SK-N-SH treated with all-trans-retinoic acid at 6 μM for 48 hours (cell line): ENCODE results near the gene APBA2.

Source experiments
- ATAC-seq: fragments of 200-7000 bp; cut with Tn5 transposase; 3 replicates; pipeline ENCODE4 v1.9.1; 2020; ENCODE audit warnings: mild to moderate bottlenecking, moderate library complexity
- ARNTL ChIP-seq: fragments of 450-650 bp; formaldehyde crosslinking; IDR thresholded peaks from 2 replicates; pipeline ENCODE4 v1.5.0; 2020; ENCODE audit warnings: low read depth, mild to moderate bottlenecking, moderate library complexity, borderline replicate concordance
- BACH2 ChIP-seq: fragments of 250-450 bp; sonication (Bioruptor Pico); IDR thresholded peaks from 2 replicates; pipeline ENCODE4 v1.9.0; 2021; ENCODE audit warnings: mild to moderate bottlenecking, borderline replicate concordance
- CREB5 ChIP-seq: fragments of 250-450 bp; sonication (Bioruptor Pico); IDR thresholded peaks from 2 replicates; pipeline ENCODE4 v1.5.1; 2020; ENCODE audit warnings: low read depth, mild to moderate bottlenecking, moderate library complexity
- CSDC2 ChIP-seq: fragments of 250-450 bp; sonication (Bioruptor Pico); IDR thresholded peaks from 2 replicates; pipeline ENCODE4 v1.5.0; 2020; ENCODE audit warnings: mild to moderate bottlenecking, moderate library complexity
- CSRNP3 ChIP-seq: fragments of 250-450 bp; sonication (Bioruptor Pico); IDR thresholded peaks from 2 replicates; pipeline ENCODE4 v1.5.1; 2021; ENCODE audit warnings: mild to moderate bottlenecking, moderate library complexity
- ESRRG ChIP-seq: fragments of 250-450 bp; sonication (Bioruptor Pico); IDR thresholded peaks from 2 replicates; pipeline ENCODE4 v1.6.1; 2021; ENCODE audit warnings: mild to moderate bottlenecking
- GLIS3 ChIP-seq: fragments of 250-450 bp; sonication (Bioruptor Pico); IDR thresholded peaks from 2 replicates; pipeline ENCODE4 v1.5.0; 2020; ENCODE audit warnings: mild to moderate bottlenecking, moderate library complexity
- ISL1 ChIP-seq: fragments of 250-450 bp; sonication (Bioruptor Pico); IDR thresholded peaks from 2 replicates; pipeline ENCODE4 v2.1.2; 2022; ENCODE audit warnings: mild to moderate bottlenecking, moderate library complexity
- OSR1 ChIP-seq: fragments of 250-450 bp; sonication (Bioruptor Pico); IDR thresholded peaks from 2 replicates; pipeline ENCODE4 v1.8.0; 2022; ENCODE audit warnings: moderate library complexity, mild to moderate bottlenecking, inconsistent platforms
- PPARA ChIP-seq: fragments of 250-450 bp; sonication (Bioruptor Pico); IDR thresholded peaks from 2 replicates; pipeline ENCODE4 v1.5.0; 2020; ENCODE audit warnings: mild to moderate bottlenecking, borderline replicate concordance
- RARB ChIP-seq: fragments of 250-450 bp; sonication (Bioruptor Pico); IDR thresholded peaks from 2 replicates; pipeline ENCODE4 v1.8.0; 2021; ENCODE audit warnings: mild to moderate bottlenecking, moderate library complexity
- SNAI2 ChIP-seq: fragments of 250-450 bp; sonication (Bioruptor Pico); IDR thresholded peaks from 2 replicates; pipeline ENCODE4 v1.5.0; 2020; ENCODE audit warnings: mild to moderate bottlenecking, moderate library complexity
- TCF4 ChIP-seq: fragments of 250-450 bp; sonication (Bioruptor Pico); IDR thresholded peaks from 2 replicates; pipeline ENCODE4 v1.8.0; 2021; ENCODE audit warnings: mild to moderate bottlenecking, moderate library complexity, borderline replicate concordance
- TOX ChIP-seq: fragments of 250-450 bp; sonication (Bioruptor Pico); IDR thresholded peaks from 2 replicates; pipeline ENCODE4 v1.8.0; 2021; ENCODE audit warnings: mild to moderate bottlenecking, moderate library complexity, borderline replicate concordance
- ZC3H10 ChIP-seq: fragments of 250-450 bp; sonication (Bioruptor Pico); IDR thresholded peaks from 2 replicates; pipeline ENCODE4 v1.5.1; 2021; ENCODE audit warnings: mild to moderate bottlenecking, moderate library complexity
- ZFP3 ChIP-seq: fragments of 250-450 bp; sonication (Bioruptor Pico); IDR thresholded peaks from 2 replicates; pipeline ENCODE4 v1.5.0; 2020; ENCODE audit warnings: mild to moderate bottlenecking, moderate library complexity
- ZFP30 ChIP-seq: fragments of 450-650 bp; formaldehyde crosslinking; IDR thresholded peaks from 2 replicates; pipeline ENCODE4 v1.5.0; 2022; ENCODE audit warnings: mild to moderate bottlenecking, moderate library complexity
- ZNF565 ChIP-seq: fragments of 450-650 bp; formaldehyde crosslinking; conservative IDR thresholded peaks from 2 replicates; pipeline ENCODE4 v1.5.0; 2020; ENCODE audit warnings: low read depth, mild to moderate bottlenecking, moderate library complexity
- ZNF70 ChIP-seq: fragments of 450-650 bp; formaldehyde crosslinking; IDR thresholded peaks from 2 replicates; pipeline ENCODE4 v1.5.0; 2020; ENCODE audit warnings: mild to moderate bottlenecking, moderate library complexity
- ZNF8 ChIP-seq: fragments of 450-650 bp; formaldehyde crosslinking; IDR thresholded peaks from 2 replicates; pipeline ENCODE4 v1.5.0; 2020; ENCODE audit warnings: mild to moderate bottlenecking, moderate library complexity
- TF ChIP-seq, protein P1 (sequence below): fragments of 250-450 bp; sonication (Bioruptor Pico); IDR thresholded peaks from 2 replicates; pipeline ENCODE4 v1.8.0; 2020; ENCODE audit warnings: mild to moderate bottlenecking, moderate library complexity, borderline replicate concordance
- TF ChIP-seq, protein P2 (sequence below): fragments of 250-450 bp; sonication (Bioruptor Pico); IDR thresholded peaks from 2 replicates; pipeline ENCODE4 v1.5.0; 2020; ENCODE audit warnings: mild to moderate bottlenecking, moderate library complexity

APBA2 gene

DNA sequence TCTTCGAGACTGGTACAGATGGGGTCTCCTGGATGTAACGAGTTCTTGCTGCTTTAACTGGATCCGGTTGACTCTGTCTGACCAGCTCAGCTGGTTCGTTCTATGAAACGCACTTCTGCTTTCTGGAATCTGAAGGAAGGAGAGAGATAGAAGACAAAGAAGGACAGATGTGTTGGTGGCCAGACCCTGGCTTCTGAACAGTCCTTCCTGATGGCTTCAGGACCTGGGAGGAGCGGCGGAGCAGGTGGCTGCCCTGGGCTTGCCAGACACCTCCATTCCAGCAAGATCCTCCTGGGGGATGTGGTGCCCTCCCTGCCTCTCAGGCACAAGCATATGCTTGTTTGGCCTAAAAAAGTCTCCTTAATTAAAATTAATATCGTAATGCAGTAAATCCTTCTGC, 99.9 kb downstream of the APBA2 start:
- no peak for ATAC-seq
- TF ChIP-seq ZFP30 (CRISPR knock-in tag) (no peak), RARB (CRISPR knock-in tag) (no peak), ZFP3 (CRISPR knock-in tag) (no peak), BACH2 (no peak), OSR1 (CRISPR knock-in tag) (no peak), ARNTL (CRISPR knock-in tag) (no peak), CSDC2 (CRISPR knock-in tag) (no peak), PPARA (CRISPR knock-in tag) (no peak), ZNF565 (CRISPR knock-in tag) (no peak), GLIS3 (no peak), CSRNP3 (CRISPR knock-in tag) (no peak), ISL1 (CRISPR knock-in tag) (no peak), SNAI2 (CRISPR knock-in tag) (no peak), CREB5 (CRISPR knock-in tag) (no peak), ESRRG (CRISPR knock-in tag) (no peak), ZNF70 (CRISPR knock-in tag) (no peak), TOX (CRISPR knock-in tag) (no peak), TCF4 (CRISPR knock-in tag) (no peak)
- TF ChIP-seq, protein P1, sequence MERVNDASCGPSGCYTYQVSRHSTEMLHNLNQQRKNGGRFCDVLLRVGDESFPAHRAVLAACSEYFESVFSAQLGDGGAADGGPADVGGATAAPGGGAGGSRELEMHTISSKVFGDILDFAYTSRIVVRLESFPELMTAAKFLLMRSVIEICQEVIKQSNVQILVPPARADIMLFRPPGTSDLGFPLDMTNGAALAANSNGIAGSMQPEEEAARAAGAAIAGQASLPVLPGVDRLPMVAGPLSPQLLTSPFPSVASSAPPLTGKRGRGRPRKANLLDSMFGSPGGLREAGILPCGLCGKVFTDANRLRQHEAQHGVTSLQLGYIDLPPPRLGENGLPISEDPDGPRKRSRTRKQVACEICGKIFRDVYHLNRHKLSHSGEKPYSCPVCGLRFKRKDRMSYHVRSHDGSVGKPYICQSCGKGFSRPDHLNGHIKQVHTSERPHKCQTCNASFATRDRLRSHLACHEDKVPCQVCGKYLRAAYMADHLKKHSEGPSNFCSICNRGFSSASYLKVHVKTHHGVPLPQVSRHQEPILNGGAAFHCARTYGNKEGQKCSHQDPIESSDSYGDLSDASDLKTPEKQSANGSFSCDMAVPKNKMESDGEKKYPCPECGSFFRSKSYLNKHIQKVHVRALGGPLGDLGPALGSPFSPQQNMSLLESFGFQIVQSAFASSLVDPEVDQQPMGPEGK (CRISPR knock-in tag), result no peak

- TF ChIP-seq RARB (CRISPR knock-in tag), result no peak
- ATAC-seq, result no peak
Measured at GRCh38 chr15:28986108-28986507, 100.3 kb downstream of the APBA2 start.

GRCh38 chr15:28986726-28987125, 101.0 kb downstream of the APBA2 start:
- no peak for ATAC-seq

More at GRCh38 chr15:28986726-28987125, 101.0 kb downstream of the APBA2 start:
- no peak for TF ChIP-seq TOX (CRISPR knock-in tag)
- TF ChIP-seq SNAI2 (CRISPR knock-in tag), result no peak
- no peak for TF ChIP-seq ZNF70 (CRISPR knock-in tag)
- TF ChIP-seq ZNF565 (CRISPR knock-in tag), result no peak
- TF ChIP-seq OSR1 (CRISPR knock-in tag), result no peak
- no peak for TF ChIP-seq BACH2
- no peak for TF ChIP-seq ZFP30 (CRISPR knock-in tag)
- no peak for TF ChIP-seq ZC3H10 (CRISPR knock-in tag)
- TF ChIP-seq TCF4 (CRISPR knock-in tag), result no peak
- TF ChIP-seq ARNTL (CRISPR knock-in tag), result no peak
- TF ChIP-seq, protein P2, sequence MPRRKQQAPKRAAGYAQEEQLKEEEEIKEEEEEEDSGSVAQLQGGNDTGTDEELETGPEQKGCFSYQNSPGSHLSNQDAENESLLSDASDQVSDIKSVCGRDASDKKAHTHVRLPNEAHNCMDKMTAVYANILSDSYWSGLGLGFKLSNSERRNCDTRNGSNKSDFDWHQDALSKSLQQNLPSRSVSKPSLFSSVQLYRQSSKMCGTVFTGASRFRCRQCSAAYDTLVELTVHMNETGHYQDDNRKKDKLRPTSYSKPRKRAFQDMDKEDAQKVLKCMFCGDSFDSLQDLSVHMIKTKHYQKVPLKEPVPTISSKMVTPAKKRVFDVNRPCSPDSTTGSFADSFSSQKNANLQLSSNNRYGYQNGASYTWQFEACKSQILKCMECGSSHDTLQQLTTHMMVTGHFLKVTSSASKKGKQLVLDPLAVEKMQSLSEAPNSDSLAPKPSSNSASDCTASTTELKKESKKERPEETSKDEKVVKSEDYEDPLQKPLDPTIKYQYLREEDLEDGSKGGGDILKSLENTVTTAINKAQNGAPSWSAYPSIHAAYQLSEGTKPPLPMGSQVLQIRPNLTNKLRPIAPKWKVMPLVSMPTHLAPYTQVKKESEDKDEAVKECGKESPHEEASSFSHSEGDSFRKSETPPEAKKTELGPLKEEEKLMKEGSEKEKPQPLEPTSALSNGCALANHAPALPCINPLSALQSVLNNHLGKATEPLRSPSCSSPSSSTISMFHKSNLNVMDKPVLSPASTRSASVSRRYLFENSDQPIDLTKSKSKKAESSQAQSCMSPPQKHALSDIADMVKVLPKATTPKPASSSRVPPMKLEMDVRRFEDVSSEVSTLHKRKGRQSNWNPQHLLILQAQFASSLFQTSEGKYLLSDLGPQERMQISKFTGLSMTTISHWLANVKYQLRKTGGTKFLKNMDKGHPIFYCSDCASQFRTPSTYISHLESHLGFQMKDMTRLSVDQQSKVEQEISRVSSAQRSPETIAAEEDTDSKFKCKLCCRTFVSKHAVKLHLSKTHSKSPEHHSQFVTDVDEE (CRISPR knock-in tag), result no peak
- TF ChIP-seq PPARA (CRISPR knock-in tag), result no peak
- TF ChIP-seq ISL1 (CRISPR knock-in tag), result no peak
- TF ChIP-seq CSDC2 (CRISPR knock-in tag), result no peak
- TF ChIP-seq ZNF8 (CRISPR knock-in tag), result no peak
- no peak for TF ChIP-seq RARB (CRISPR knock-in tag)
- TF ChIP-seq CREB5 (CRISPR knock-in tag), result no peak
